ENCODE measurements around the gene DNAJC7.

DNAJC7 gene

DNA sequence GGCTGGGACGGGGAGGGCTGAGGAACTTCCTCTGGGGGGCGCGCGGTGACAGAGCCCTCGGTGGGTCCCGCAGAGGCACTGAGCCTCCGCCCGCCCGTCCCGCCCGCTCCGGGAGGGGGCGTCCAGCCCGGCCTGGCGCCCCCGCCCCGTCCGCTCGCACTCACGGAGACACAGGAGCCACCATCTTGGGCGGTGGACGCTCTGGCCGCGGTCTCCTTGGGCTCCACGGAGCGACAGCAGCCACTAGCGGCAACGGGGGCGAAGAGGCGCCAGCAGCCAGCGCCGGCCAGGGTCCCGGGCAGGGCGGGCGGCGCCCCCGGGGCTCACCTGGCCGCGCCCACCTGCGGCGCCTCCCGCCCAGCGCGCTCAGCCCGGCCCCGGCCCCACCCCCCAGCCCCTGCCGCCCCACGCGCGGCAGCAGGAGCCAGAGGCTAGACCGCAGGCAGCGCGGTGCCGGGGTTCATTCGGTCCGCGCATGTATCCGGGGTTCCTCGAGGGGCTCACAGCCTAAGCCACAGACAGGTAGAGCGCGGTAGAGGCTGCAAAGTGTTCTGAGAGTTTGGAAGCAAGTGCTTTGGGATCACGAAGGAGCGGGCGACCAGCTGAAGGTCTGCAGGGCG is 33.3 kb upstream of the DNAJC7 start, which contains the start of gene C17orf113:
TSS of gene C17orf113 (minus strand) at position 209 of the 620 bp plus-strand sequence. CDS start 7,225 bp downstream, outside the sequence.
- no peaks in the 10 kb centered on the region for H3K36me3 ChIP-seq (ENCODE audit: insufficient read depth, low read length)
- H3K9me3 ChIP-seq (ENCODE audit: control insufficient read depth, insufficient read depth, low read length) = no peaks in the 10 kb centered on the region
- H3K9ac ChIP-seq (ENCODE audit: low read depth, low read length) = peak within 1 kb of the TSS; percentile 58
- H3K4me1 ChIP-seq (ENCODE audit: insufficient read depth, low read length) = peaks cover 21% of the 10 kb centered on the region

GRCh38 chr17:42049834-42050392 is 32.7 kb upstream of the DNAJC7 start:
- no peaks in the 10 kb centered on the region for H3K36me3 ChIP-seq (ENCODE audit: insufficient read depth, low read length)
- peaks cover 17% of the 10 kb centered on the region for H3K4me1 ChIP-seq (ENCODE audit: insufficient read depth, low read length)
- H3K9me3 ChIP-seq (ENCODE audit: control insufficient read depth, insufficient read depth, low read length) = no peaks in the 10 kb centered on the region
- peak overlapping the region; percentile 58 for H3K9ac ChIP-seq (ENCODE audit: low read depth, low read length)

DNA sequence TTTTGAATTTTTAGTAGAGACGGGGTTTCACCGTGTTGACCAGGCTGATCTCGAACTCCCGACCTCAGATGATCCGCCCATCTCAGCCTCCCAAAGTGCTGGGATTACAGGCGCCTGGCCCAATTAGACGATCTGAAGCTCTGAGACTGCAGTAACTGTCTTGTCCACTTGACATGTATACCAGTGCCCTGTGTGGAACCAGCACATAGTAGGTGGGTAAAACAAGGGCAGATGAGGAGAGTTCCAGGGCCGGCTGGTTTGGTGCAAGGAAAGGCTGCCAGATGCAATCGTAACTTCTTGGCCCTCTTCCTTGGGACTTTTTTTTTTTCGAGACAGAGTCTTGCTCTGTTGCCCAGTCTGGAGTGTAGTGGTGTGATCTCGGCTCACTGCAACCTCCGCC is 30.1 kb upstream of the DNAJC7 start:
- Histone ChIP-seq H3K9ac (ENCODE audit: low read depth, low read length) (no peak overlapping the region), H3K36me3 (ENCODE audit: insufficient read depth, low read length) (no peaks in the 10 kb centered on the region), H3K9me3 (ENCODE audit: control insufficient read depth, insufficient read depth, low read length) (no peaks in the 10 kb centered on the region), H3K4me1 (ENCODE audit: insufficient read depth, low read length) (peaks cover 5% of the 10 kb centered on the region; the same call in 1 of the 2 replicates)

DNA sequence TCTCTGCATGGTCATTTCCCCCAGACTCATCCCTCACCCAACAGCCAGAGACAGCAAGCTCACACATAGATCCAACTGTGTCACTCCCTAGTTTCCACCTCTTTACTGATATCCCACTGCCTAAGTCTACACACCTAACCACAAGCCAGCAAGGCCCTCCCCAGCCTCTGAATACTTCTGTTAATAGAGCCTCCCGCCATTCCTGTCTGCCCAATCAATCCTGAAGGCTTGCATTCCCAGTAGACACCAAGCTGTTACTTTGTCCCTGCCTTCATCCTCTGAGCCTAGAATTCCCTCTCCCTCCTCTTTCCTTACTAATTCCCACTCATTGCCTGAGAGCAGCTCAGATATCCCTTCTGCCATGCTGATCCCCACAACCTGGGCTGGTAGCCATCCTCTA is 28.5 kb upstream of the DNAJC7 start:
- H3K9me3 ChIP-seq (ENCODE audit: control insufficient read depth, insufficient read depth, low read length) = no peaks in the 10 kb centered on the region
- H3K9ac ChIP-seq (ENCODE audit: low read depth, low read length) = no peak overlapping the region
- H3K4me1 ChIP-seq (ENCODE audit: insufficient read depth, low read length) = no peaks in the 10 kb centered on the region
- no peaks in the 10 kb centered on the region for H3K36me3 ChIP-seq (ENCODE audit: insufficient read depth, low read length)

GRCh38 chr17:42042598-42043319 is 25.5 kb upstream of the DNAJC7 start:
- Histone ChIP-seq H3K36me3 (ENCODE audit: insufficient read depth, low read length) (no peaks in the 10 kb centered on the region), H3K9me3 (ENCODE audit: control insufficient read depth, insufficient read depth, low read length) (no peaks in the 10 kb centered on the region)

GRCh38 chr17:42041619-42042018 is 24.4 kb upstream of the DNAJC7 start:
- Histone ChIP-seq H3K9me3 (ENCODE audit: control insufficient read depth, insufficient read depth, low read length) (no peaks in the 10 kb centered on the region), H3K4me1 (ENCODE audit: insufficient read depth, low read length) (peaks cover 16% of the 10 kb centered on the region), H3K9ac (ENCODE audit: low read depth, low read length) (no peak overlapping the region), H3K36me3 (ENCODE audit: insufficient read depth, low read length) (no peaks in the 10 kb centered on the region)

More at GRCh38 chr17:42042598-42043319, 25.5 kb upstream of the DNAJC7 start:
- H3K4me1 ChIP-seq (ENCODE audit: insufficient read depth, low read length) = peaks cover 6% of the 10 kb centered on the region; the same call in 1 of the 2 replicates
- no peak overlapping the region for H3K9ac ChIP-seq (ENCODE audit: low read depth, low read length)

DNA sequence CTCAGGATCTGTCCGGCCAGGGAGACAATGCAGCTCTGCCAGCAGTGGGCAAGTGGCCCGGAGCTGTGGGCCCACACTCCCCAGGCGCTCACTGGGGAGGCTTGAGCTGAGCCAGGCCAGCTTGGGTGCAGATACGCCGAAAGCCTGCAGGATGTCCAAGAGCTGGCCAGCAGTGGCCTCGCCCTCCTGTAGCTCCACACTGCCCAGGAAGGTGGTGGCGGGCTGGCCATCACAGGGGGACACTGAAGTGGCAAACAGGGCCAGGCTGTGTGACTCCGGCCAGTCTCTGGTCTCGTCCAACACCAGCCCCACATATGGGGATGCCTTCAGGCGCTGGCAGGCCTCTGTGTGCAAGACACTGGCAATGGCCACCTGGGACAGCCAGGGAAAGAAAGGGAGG is 23.6 kb upstream of the DNAJC7 start:
- Histone ChIP-seq H3K9me3 (ENCODE audit: control insufficient read depth, insufficient read depth, low read length) (no peaks in the 10 kb centered on the region), H3K36me3 (ENCODE audit: insufficient read depth, low read length) (no peaks in the 10 kb centered on the region), H3K4me1 (ENCODE audit: insufficient read depth, low read length) (peaks cover 16% of the 10 kb centered on the region), H3K9ac (ENCODE audit: low read depth, low read length) (no peak overlapping the region)

- Histone ChIP-seq H3K4me1 (ENCODE audit: insufficient read depth, low read length) (peaks cover 16% of the 10 kb centered on the region), H3K9ac (ENCODE audit: low read depth, low read length) (no peak overlapping the region), H3K36me3 (ENCODE audit: insufficient read depth, low read length) (no peaks in the 10 kb centered on the region), H3K9me3 (ENCODE audit: control insufficient read depth, insufficient read depth, low read length) (no peaks in the 10 kb centered on the region)
Measured at GRCh38 chr17:42039794-42040763, 22.8 kb upstream of the DNAJC7 start.

- Histone ChIP-seq H3K36me3 (ENCODE audit: insufficient read depth, low read length) (no peaks in the 10 kb centered on the region), H3K4me1 (ENCODE audit: insufficient read depth, low read length) (peaks cover 16% of the 10 kb centered on the region), H3K9ac (ENCODE audit: low read depth, low read length) (no peak overlapping the region), H3K9me3 (ENCODE audit: control insufficient read depth, insufficient read depth, low read length) (no peaks in the 10 kb centered on the region)
Measured at GRCh38 chr17:42038221-42038973, 21.2 kb upstream of the DNAJC7 start.

DNA sequence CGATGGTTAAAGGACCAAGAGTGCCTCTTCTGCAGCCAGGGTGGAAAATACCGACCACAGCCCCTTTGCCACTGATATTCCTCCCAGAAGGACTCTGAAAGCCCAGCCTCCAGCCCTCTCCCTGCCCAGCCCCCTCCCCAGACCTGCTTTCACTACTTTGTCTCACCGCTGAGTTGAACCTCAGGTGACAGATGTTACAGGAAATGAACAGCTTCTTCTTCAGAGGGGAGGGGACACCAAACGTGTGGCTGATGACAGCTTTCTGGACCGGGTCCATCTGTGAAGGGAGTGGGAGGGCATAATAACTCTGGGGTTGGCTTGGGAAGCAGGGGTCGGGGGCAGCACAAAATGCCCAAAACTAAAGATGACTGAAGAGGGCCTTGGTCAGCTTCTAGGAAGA is 16.8 kb upstream of the DNAJC7 start:
- no peaks in the 10 kb centered on the region for H3K36me3 ChIP-seq (ENCODE audit: insufficient read depth, low read length)
- H3K9me3 ChIP-seq (ENCODE audit: control insufficient read depth, insufficient read depth, low read length) = no peaks in the 10 kb centered on the region
- no peak overlapping the region for H3K9ac ChIP-seq (ENCODE audit: low read depth, low read length)
- peaks cover 16% of the 10 kb centered on the region for H3K4me1 ChIP-seq (ENCODE audit: insufficient read depth, low read length)

GRCh38 chr17:42031584-42031983 is 14.3 kb upstream of the DNAJC7 start:
- Histone ChIP-seq H3K9me3 (ENCODE audit: control insufficient read depth, insufficient read depth, low read length) (no peaks in the 10 kb centered on the region), H3K4me1 (ENCODE audit: insufficient read depth, low read length) (peaks cover 20% of the 10 kb centered on the region; the same call in 1 of the 2 replicates)

GRCh38 chr17:42028791-42029127 is 11.5 kb upstream of the DNAJC7 start:
- H3K36me3 ChIP-seq (ENCODE audit: insufficient read depth, low read length) = peaks cover 10% of the 10 kb centered on the region
- no peaks in the 10 kb centered on the region for H3K9me3 ChIP-seq (ENCODE audit: control insufficient read depth, insufficient read depth, low read length)
- no peak overlapping the region for H3K9ac ChIP-seq (ENCODE audit: low read depth, low read length)
- H3K4me1 ChIP-seq (ENCODE audit: insufficient read depth, low read length) = peaks cover 29% of the 10 kb centered on the region; the same call in 1 of the 2 replicates

More at GRCh38 chr17:42031584-42031983, 14.3 kb upstream of the DNAJC7 start:
- H3K36me3 ChIP-seq (ENCODE audit: insufficient read depth, low read length) = no peaks in the 10 kb centered on the region
- H3K9ac ChIP-seq (ENCODE audit: low read depth, low read length) = no peak overlapping the region

DNA sequence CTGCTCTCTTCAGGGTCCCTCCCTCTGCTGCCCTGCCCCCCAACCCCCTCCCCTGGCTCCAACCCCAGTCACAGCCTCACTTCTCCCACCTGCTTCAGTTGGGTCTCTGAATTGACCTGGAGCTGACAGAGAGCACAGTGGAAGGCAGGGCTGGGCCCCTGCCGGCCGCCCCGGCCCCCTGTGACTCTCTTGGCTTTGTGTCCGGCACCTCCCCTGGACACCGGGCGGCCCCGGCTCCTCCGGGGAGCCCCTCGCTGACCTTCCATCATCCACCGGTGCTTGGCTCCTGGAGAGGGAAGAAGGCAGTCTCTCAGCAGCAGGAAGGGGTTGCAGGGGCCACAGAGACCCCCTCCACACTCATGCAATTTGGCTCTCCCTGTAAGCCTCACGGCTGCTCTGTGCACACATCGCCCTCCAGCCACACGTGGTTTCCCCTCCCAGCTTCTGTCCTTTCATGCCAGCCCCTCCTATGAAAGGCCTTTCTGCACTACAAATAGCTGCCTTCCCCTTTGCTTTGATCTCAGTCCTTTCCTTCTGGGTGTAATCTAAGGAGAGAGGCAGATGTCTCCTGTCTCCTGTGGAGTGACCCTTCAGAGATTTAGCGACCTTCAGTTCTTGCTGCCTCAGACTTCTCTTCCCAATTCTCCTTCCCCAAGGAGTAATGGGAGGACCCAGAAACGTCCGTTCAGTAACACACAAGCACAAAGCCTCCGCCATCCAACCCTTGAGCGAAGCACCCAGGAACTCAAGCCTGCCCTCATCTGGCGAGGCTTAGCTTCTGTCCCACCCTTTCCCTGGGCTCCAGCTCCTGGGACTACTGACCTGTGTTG is 10.9 kb upstream of the DNAJC7 start:
- H3K36me3 ChIP-seq (ENCODE audit: insufficient read depth, low read length) = peaks cover 13% of the 10 kb centered on the region
- peaks cover 29% of the 10 kb centered on the region; the same call in 1 of the 2 replicates for H3K4me1 ChIP-seq (ENCODE audit: insufficient read depth, low read length)
- H3K9me3 ChIP-seq (ENCODE audit: control insufficient read depth, insufficient read depth, low read length) = no peaks in the 10 kb centered on the region
- peak overlapping the region; percentile 43; the same call in 1 of the 2 replicates for H3K9ac ChIP-seq (ENCODE audit: low read depth, low read length)
